ELF-1 (cell line): ENCODE data around the gene LRP3.
A peak's percentile ranks its signal among the peaks of the same experiment; 100 is the strongest.

Source experiments
- DNase-seq: peaks from one replicate; pipeline ENCODE4 v3.0.0-alpha.2; 2016; ENCODE audit warnings: low read depth, low spot score

LRP3 gene

DNA sequence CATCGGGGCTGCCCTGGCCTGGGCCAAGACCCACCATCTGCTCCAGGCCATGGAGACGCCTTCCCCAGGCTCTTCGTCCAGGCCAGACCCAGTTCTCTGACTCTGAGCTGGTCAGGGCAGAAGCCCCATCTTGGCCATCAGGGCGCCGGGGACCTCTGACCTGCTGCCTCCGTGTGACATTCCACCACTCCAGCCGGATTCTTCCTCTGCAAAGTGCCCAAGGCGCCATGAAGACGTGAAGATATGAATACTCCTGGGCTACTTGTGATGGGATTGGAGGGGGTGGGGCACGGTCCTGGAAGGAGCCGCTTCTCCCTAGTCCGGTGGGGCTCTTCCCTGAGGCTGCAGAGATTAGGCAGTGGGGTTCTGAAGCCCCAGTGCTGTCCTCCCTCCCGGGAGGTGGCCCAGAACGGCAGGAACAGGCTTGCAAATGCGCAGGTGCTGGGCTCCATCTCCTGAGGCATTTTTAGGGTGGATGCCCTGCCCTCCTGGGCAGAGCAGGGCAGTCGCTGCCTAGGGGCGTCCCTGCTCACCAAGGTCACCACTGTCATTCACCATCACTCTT, 57.5 kb downstream of the LRP3 start:
- peak; percentile 72 for DNase-seq

DNA sequence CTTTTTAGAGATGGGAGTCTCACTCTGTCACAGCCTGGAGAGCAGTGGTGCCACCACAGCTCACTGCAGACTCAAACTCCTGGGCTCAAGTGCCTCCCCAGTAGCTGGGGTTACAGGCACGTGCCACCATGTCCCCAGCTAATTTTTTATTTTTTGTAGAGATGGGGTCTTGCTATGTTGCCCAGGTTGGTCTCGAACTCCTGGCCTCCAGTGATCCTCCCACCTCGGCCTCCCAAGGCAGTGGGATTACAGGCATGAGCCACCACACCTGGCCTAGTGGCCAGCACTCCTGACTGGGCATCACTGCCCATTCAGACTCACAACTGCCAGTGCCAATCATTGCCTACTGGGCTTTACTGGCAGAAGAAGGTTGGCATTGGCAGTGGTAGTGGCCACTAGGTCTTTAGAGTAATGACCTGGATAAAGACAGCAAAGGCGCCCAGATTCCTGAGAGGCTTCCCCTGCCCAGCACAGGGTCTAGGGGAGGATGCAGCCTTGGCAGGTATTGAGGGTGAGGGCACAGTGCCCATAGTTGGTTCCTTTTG, 58.4 kb downstream of the LRP3 start:
- no peak for DNase-seq

DNA sequence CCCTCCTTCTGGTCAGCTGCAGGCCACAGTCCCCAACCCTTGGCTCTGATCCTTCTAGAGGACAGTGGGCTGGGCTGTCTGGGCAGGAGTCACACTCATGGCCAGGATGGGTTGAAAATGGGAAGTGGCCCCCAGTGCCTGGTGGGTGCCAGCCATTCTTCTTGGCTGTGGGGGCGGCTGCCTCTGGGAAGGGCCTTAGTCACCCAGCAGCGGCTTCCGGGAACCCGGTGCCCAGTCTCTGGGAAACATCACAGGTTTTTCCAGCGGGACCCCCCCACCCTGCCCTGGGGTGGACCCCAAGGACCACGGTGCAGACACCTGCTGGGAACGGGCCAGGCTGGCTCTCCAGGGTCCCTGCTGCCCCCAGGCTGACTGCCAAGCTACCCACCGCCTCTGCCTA, 58.8 kb downstream of the LRP3 start:
- DNase-seq: no peak

DNA sequence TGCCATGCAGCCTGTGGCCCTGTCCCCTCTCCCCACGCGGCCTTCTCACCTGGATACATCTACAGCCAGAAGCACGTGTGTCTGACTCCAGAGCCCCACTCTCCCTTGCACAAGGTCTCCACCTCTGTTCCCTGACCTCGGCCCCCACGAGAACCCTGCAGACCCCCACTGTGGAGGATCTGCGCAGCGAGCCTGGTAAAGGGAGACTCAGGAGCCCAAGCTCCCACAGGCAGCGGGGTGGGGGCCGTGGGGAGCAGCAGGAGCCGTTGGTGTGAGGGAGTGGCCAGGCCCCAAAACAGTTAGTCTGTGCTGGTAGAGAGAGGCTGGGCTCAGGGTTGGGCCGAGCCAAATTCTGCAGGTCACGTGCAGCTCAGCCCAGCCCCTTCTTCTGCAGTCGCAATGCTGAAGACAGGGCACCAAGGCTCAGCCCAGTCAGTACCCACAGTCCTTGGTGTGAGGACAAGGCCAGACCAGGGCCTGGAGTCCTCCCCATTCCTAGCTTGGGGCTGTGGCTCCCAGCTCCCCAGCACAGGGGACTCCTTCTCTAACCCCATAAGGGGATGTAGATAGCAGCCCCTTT, 60.2 kb downstream of the LRP3 start:
- no peak for DNase-seq

DNA sequence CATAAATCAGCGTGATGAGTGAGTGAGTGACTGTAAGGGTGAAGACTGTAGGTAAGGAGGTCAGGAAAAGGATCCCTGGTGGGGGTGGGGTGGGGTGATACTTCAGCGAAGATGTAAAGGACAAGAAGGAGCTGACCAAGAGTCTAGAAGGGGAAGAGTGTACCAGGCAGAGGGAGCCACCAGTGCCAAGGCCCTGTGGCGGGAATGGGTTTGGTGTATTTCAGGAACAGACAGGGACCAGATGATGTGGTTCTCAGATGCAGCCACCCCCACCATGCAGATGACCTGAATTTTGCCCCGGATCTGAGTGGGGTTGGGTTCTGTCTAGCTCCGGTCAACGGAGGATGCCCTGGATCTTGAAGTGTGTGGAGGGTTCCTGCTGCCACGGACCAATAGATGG, 61.7 kb downstream of the LRP3 start:
- DNase-seq: no peak

DNA sequence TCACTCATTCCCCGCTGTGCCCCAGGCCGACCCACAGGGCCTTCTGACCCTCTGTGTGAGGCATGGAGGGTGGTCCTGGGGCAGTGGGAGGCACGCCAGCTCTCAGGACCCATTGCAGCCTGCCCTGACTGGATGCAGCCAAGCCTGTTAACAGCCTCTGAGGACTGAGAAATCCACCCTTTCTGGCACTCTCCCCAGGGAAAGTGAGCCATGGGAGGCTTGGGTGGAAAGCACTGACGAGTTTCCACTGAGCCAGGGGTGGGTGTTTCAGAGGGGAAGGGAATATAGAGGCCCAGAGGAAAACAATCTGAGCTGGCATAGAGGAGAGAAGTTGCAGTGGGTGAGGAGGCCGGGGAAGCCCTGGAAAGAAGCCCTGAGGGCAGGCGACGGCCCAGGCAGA, 62.1 kb downstream of the LRP3 start:
- DNase-seq: no peak

DNA sequence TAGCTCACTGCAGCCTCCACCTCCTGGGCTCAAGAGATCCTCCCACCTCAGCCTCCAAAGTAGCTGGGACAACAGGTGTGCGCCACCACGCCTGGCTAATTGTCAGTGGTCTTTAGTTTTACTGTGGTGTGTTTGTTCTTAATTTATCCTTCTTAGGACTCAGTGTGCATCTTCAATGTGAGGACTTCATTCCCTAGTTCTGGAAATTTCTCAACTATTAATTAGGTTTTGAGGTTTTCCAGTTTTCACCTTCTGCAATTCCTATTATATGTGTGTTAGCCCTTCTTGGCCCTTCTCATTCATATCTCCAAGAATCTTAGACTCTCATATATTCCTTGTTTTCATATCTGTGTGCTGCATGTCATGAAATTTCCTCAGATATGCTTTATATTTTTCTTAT, 63.7 kb downstream of the LRP3 start:
- DNase-seq: no peak
